DMS153 treated with DMSO at 0.1 percent for 48 hours (cell line): ENCODE results near the gene COL24A1.
A peak's percentile ranks its signal among the peaks of the same experiment; 100 is the strongest.
"Not testable (repeated sequence)": the region's sequence is repeated elsewhere in the genome, so short reads cannot be mapped to it uniquely, and the experiment has no call there.

Experiments used
- DNase-seq: peaks from one replicate; lab custom pipeline; 2025; ENCODE audit not compliant: unreplicated experiment; lab: John Stamatoyannopoulos, UW

COL24A1 gene

GRCh38 chr1:86084998-86085397 lies 71.6 kb downstream of the COL24A1 start:
- DNase-seq: no peak

GRCh38 chr1:86082183-86082582 lies 74.4 kb downstream of the COL24A1 start:
- no peak for DNase-seq

- DNase-seq: not testable (repeated sequence)
These were observed 84.1 kb downstream of the COL24A1 start for GRCh38 chr1:86072474-86072873.

- DNase-seq: not testable (repeated sequence)
These were observed 84.7 kb downstream of the COL24A1 start for GRCh38 chr1:86071870-86072269.

DNA sequence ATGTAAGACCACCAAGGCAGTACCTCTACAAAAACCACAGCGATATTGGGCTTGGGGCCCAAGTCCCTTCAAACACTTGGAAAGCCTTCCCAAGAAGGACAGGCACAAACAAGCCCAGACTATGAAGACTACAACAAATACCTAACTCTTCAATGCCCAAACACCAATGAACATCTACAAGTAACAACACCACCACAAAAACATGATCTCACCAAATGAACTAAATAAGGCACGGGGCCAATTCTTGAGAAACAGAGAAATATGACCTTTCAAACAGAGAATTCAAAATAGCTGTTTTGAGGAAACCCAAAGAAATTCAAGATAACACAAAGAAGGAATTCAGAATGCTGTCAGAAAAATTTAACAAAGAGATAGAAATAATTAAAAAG lies 86.8 kb downstream of the COL24A1 start:
- DNase-seq: no peak

GRCh38 chr1:86068841-86069756 lies 87.5 kb downstream of the COL24A1 start:
- no peak for DNase-seq

GRCh38 chr1:86068271-86068721 lies 88.3 kb downstream of the COL24A1 start:
- DNase-seq: no peak

DNA sequence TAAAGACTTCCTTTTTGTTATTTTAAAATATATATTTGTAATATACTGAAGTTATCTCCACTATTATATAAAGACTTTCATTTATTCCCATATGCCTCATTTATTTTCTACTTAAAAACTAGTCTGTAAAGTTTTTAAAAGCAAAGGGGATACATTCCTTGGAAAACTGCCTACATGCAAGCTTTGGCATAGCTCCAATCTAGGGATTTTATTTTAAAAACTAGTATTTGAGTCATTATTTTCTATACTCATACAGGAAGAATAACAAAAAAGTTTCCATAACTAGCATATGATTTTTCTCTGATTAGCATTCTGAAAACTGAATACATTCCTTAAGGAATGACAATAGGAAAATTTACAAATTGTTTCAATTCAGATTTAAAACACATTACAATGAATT lies 88.9 kb downstream of the COL24A1 start:
- DNase-seq: no peak

DNA sequence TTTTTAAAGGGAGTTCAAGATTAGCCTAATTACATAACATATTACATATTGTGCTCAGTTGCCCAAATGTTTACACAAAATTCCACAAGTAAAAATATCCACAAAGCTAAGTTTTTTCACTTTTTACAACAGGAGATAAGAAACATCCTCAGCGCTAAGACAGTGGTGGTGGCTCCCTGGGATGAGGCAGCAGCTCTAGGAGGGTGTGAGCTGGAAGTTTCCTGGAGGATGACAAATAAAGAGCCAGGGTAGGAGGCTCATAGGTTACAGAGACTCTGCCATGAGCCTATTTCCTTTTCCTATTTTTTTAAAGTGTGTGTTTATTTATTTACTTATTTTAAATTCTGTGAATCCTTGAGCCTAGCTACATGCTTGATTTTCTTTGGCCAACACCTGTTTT lies 91.7 kb downstream of the COL24A1 start:
- DNase-seq: no peak

DNA sequence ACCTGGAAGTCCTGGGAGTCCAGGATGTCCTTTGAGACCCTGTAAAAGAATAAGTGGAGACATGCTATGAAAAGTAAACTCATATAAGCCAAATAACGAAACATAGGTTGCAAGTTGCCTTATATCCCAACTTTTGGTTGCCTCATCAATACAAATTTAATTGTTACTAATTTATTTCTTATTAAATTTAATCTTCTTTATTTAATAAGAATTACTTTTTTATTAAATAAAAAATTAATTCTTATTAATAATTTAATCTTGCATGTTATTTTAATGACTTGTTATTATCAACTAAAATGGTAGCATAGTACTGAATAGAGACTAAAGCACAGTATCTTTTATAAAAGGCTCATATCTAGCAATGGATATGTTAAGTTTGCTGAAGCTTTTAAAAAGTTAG lies 92.9 kb downstream of the COL24A1 start:
- no peak for DNase-seq

GRCh38 chr1:86062453-86062852 lies 94.1 kb downstream of the COL24A1 start:
- DNase-seq: no peak

DNA sequence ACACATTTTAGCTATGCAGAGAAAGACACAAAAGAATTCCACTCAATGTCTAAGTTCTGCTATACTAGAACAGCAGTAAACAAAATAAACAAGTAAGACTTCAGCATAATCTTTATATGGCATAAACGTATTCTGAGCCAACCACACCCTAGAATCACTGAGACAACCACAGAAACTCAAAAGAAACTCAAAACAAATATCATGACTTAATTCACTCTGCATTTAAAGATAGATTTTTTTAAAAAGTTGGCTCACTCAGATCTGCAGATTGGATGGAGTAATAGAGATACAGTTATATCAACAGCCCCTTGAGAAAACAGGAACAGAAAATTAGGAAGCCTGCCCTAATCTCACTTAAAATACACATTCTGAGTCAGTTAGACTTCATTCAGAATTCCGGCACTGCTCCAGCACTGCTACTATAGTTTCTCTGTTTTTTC lies 95.0 kb downstream of the COL24A1 start:
- DNase-seq: no peak

- no peak for DNase-seq
These were observed 102.2 kb downstream of the COL24A1 start for GRCh38 chr1:86054396-86054795.

GRCh38 chr1:86052948-86053698 lies 103.4 kb downstream of the COL24A1 start:
- DNase-seq: no peak

- no peak for DNase-seq
These were observed 121.5 kb downstream of the COL24A1 start for GRCh38 chr1:86035101-86035500.

DNA sequence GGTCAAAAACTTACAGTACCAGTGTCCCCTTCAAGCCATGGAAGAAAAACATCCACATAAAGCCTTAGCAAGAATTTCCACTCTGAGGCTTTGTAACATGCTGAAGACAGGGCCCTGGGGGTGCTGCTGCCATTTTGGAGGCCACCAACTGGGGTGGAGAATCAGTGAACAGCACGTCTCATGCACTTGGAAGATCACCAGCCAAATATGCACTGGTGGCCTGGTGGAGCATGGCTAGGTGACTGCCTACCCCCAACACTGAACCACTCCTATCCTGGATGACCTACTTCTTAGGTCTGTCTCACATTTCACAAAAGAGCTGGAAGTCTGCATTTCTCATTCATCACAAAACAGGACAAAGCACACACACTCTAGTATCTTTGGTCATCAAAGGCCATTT lies 126.4 kb downstream of the COL24A1 start:
- DNase-seq: no peak

DNA sequence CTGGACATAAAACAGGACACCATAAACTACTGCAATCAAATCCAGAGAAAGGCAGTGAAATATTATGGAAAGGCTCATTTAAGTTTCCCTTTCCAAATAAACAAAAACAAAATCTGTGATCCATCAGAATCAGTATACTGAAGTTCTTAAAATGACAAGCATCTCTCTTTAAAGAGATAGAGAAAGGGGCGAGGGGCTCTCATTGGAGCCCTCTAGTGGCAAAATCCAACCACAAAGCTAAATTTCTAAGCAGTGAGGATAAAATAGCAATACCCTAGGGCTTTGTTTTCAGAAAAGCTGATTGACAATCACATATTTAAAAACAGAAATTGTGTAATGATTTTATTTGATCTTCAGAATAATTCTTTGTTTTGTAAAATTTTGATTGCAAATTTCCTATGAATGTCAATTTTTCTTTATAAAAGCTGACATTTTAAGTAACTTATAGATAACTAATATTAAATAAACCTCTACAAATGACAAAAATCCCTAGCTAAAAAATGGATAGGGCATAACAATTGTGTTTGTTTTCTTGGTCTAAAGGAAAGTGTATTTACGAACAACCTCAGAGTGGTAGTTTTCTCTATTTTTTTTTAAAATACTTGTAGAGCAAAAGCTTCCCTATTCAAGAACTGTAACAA lies 138.2 kb downstream of the COL24A1 start:
- peak; percentile 40 for DNase-seq

DNA sequence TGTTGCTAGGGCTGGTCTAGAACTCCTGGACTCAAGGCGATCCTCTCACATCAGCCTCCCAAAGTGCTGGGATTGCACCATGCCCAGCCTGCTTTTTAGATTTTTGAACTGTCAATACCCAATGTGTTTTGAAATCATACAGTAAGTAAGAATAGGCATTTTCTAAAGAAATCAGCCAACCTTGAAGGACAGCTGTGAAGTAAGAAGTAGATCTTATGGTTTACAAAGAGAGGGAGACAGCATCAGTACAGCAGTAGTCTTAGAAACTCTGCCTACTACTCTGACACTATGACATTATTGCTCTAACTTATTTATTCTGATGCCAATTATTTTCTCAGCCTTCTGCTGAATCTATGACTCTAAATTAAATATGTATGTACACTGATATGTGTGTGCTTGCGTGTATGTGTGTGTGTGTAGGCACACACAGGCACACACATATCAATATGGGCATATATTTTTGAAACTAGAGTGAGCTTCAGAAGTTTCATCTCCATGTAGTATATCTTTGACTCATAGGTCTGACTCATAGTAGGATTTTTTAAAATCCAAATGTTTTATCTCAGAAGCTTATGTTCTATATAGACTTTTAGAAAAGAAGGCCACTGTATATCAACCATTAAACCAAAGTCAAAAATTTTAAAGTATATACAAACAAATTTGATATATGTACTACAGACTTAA lies 140.4 kb downstream of the COL24A1 start:
- DNase-seq: no peak

DNA sequence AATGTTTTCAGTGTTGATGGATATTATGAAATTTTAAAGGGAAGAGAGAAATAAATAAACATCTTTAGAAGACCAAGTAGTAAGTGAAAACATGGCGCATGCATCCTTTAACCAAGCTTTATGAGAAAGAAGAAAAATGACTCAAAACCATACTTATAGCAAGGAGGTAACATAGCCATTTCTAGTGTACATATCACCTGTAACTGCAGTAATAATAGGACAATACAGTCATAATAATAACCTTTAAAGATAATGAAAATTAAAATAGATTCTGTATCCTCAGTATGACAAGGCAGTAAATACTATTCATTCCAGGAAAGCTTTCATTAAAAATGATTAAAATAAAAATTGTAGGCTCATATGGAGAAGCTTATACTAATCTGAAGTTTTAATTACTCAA lies 141.2 kb downstream of the COL24A1 start:
- no peak for DNase-seq

- DNase-seq: no peak
These were observed 156.0 kb downstream of the COL24A1 start for GRCh38 chr1:86000601-86001000.
